Measurements from ENCODE around the gene POC1B. TPM values are rescaled to one million over a fixed set of nuclear protein-coding genes. Genes with fewer than 3 reads are reported as not detected.

The POC1B gene
- total RNA-seq, 2 donors from 2014 or later = 31.4 to 32.0 TPM

DNA sequence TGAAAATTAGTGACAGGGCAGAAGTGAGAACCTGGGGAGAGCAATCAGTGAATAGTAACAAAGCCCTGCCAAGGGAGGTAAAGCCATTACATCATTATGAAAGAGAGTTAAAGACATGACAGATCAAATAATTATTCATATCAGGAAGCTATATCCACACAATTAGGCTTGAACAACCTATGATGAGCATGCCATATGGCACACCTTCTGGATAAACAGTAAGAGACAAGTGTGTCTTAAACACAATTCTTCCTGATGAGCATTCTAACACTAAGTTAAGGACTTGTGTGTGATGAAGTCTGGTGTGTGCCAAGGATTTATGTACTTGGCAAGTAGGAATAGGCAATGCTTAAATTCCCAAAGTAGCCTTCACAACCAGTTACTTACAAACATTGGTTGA is 77.3 kb downstream of the POC1B start:
- Histone ChIP-seq H3K9me3 (no peaks in the 10 kb centered on the region), H3K9ac (ENCODE audit: low read depth in 2 of 2, low read length in 2 of 2) (no peak overlapping the region), H3K27me3 (no peaks in the 10 kb centered on the region), H3K4me1 (no peaks in the 10 kb centered on the region), H3K36me3 (no peaks in the 10 kb centered on the region), H3K4me3 (no peak overlapping the region), H3K27ac (no peak overlapping the region)
- TF ChIP-seq, protein P1, sequence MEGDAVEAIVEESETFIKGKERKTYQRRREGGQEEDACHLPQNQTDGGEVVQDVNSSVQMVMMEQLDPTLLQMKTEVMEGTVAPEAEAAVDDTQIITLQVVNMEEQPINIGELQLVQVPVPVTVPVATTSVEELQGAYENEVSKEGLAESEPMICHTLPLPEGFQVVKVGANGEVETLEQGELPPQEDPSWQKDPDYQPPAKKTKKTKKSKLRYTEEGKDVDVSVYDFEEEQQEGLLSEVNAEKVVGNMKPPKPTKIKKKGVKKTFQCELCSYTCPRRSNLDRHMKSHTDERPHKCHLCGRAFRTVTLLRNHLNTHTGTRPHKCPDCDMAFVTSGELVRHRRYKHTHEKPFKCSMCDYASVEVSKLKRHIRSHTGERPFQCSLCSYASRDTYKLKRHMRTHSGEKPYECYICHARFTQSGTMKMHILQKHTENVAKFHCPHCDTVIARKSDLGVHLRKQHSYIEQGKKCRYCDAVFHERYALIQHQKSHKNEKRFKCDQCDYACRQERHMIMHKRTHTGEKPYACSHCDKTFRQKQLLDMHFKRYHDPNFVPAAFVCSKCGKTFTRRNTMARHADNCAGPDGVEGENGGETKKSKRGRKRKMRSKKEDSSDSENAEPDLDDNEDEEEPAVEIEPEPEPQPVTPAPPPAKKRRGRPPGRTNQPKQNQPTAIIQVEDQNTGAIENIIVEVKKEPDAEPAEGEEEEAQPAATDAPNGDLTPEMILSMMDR (IDR thresholded peaks at IDR 0.05) = no peak
- DNase-seq = no peak
- intact Hi-C loops (cut with DNase I) = no loop called here

DNA sequence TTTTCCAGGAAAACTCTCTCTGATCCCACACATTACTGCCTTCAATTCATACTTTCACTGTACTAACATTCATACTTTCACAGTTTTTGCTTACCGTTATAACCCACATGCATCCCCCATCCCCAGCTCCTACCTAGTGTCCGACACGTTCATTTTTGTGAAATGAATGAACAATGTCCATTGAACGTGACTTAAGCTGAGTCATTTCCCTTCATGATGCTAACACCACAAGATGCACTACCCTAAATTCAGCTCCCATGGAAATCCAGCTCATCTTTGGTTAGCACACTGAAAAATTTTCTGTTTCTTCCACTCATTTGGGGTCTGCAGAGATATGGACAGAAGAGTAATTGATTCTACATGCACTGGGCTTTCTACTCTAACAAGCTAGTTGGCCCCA is 85.9 kb downstream of the POC1B start:
- H3K27ac ChIP-seq = no peak overlapping the region
- no peaks in the 10 kb centered on the region for H3K9me3 ChIP-seq
- H3K4me3 ChIP-seq = no peak overlapping the region
- H3K9ac ChIP-seq (ENCODE audit: low read depth in 2 of 2, low read length in 2 of 2) = no peak overlapping the region
- DNase-seq = no peak
- H3K4me1 ChIP-seq = no peaks in the 10 kb centered on the region
- intact Hi-C loops (cut with DNase I) = no loop called here
- TF ChIP-seq, protein P1 (IDR thresholded peaks at IDR 0.05) = no peak
- H3K27me3 ChIP-seq = no peaks in the 10 kb centered on the region
- no peaks in the 10 kb centered on the region for H3K36me3 ChIP-seq

DNA sequence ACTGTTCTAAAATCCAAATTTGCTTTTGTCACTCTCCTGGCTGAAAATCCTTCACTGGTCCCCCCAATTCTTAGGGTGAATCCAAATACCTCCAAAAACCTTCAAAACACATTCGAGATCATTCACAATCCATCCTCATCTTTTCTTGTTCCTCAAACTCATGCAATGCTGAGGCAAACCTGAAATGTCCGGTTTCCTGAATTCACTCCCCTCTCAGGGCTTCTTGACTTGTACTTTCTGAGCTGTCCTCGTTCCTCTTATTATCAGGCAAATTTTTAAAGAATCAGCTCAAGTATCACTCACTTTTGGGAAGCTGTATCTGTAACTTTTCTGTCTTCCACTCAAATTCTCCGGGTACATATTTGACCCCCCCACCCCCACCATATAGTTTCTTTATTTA is 88.6 kb downstream of the POC1B start:
- Histone ChIP-seq H3K27ac (no peak overlapping the region), H3K9me3 (no peaks in the 10 kb centered on the region), H3K27me3 (no peaks in the 10 kb centered on the region), H3K36me3 (no peaks in the 10 kb centered on the region), H3K4me1 (no peaks in the 10 kb centered on the region), H3K4me3 (no peak overlapping the region), H3K9ac (ENCODE audit: low read depth in 2 of 2, low read length in 2 of 2) (no peak overlapping the region)
- TF ChIP-seq, protein P1 (IDR thresholded peaks at IDR 0.05) = no peak
- DNase-seq = no peak
- intact Hi-C loops (cut with DNase I) = no loop called here

DNA sequence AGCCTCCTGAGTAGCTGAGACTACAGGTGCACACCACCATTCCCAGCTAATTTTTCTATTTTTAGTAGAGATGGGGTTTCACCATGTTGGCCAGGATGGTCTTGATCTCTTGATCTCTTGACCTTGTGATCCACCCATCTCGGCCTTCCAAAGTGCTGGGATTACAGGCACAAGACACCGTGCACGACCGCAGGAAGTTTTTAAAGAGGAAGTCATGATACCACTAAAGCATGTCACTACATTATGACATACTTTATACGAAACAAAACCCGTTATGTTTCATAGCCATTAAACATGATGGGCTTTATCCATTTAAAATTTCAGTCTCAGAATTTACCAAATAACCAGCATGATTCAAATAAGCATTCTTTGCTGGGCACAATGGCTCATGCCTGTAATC is 89.8 kb downstream of the POC1B start:
- H3K4me1 ChIP-seq = no peaks in the 10 kb centered on the region
- DNase-seq = no peak
- H3K27ac ChIP-seq = no peak overlapping the region
- H3K9ac ChIP-seq (ENCODE audit: low read depth in 2 of 2, low read length in 2 of 2) = no peak overlapping the region
- H3K36me3 ChIP-seq = no peaks in the 10 kb centered on the region
- TF ChIP-seq, protein P1 (IDR thresholded peaks at IDR 0.05) = no peak
- H3K27me3 ChIP-seq = no peaks in the 10 kb centered on the region
- no peak overlapping the region for H3K4me3 ChIP-seq
- intact Hi-C loops (cut with DNase I) = no loop called here
- no peaks in the 10 kb centered on the region for H3K9me3 ChIP-seq

DNA sequence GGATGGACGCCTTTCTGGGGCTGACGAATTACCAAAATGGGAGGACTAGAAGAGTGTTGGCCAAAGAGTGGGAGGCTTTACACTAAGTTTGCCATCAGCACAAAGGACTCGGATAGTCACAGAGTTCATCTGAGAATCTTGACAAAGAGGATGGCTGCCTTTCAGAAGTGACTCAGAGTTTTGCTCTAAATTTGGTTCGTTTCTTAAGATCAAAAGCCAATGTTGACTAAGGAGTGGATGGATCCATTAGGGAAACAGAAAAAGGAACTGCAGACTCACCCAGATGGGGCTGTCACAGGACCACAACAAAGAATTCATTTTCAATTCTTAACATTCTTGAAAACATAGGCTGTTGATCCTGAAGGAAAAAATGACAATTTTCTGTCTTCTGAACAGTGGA is 92.2 kb downstream of the POC1B start:
- Histone ChIP-seq H3K4me3 (no peak overlapping the region), H3K27ac (no peak overlapping the region), H3K4me1 (no peaks in the 10 kb centered on the region), H3K9ac (ENCODE audit: low read depth in 2 of 2, low read length in 2 of 2) (no peak overlapping the region), H3K27me3 (no peaks in the 10 kb centered on the region), H3K36me3 (no peaks in the 10 kb centered on the region), H3K9me3 (no peaks in the 10 kb centered on the region)
- TF ChIP-seq, protein P1 (IDR thresholded peaks at IDR 0.05) = no peak
- intact Hi-C loops (cut with DNase I) = no loop called here
- no peak for DNase-seq

DNA sequence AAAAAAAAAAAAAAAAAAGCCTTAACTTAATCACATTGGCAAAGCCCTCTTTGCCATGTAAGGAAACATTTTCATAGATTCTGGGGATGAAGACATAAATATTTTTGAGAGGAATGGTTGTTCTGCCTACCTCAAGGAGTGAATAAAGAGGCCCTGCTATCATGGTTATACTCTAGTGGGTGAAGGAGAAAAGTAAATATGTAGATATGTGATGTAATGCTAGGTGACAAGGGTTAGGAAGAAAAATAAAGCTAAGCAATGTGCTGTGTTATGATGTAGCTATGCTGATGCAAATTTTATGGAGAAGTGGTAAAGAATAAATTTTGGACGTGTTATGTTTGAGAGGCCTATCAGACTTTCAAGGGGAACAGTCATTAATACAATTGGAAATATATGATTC is 93.5 kb downstream of the POC1B start:
- Histone ChIP-seq H3K4me1 (no peaks in the 10 kb centered on the region), H3K27ac (no peak overlapping the region), H3K36me3 (no peaks in the 10 kb centered on the region), H3K4me3 (no peak overlapping the region), H3K27me3 (no peaks in the 10 kb centered on the region), H3K9ac (ENCODE audit: low read depth in 2 of 2, low read length in 2 of 2) (no peak overlapping the region), H3K9me3 (no peaks in the 10 kb centered on the region)
- TF ChIP-seq, protein P1 (IDR thresholded peaks at IDR 0.05) = no peak
- intact Hi-C loops (cut with DNase I) = no loop called here
- DNase-seq = no peak
